Loucy (cell line): Measurements from ENCODE around the gene PHACTR1.

Source experiments
- H2AFZ ChIP-seq: fragments of 200-600 bp; sonication (generic); 2 replicates; pipeline ENCODE4 v1.6.0; 2016; ENCODE audit warnings: antibody characterized with exemption, mild to moderate bottlenecking, low read length, moderate library complexity
- H3F3A ChIP-seq: fragments of 200-600 bp; 2 replicates; pipeline ENCODE4 v1.6.0; 2016; ENCODE audit warnings: antibody characterized with exemption, low read depth, mild to moderate bottlenecking
- H3K27me3 ChIP-seq: fragments of 200-600 bp; sonication (generic); 2 replicates; pipeline ENCODE4 v1.6.1; 2014; ENCODE audit warnings: low read length, mild to moderate bottlenecking; ENCODE audit not compliant: insufficient read depth, poor library complexity, severe bottlenecking
- H3K36me3 ChIP-seq: fragments of 200-600 bp; sonication (generic); 2 replicates; pipeline ENCODE4 v1.6.1; 2016; ENCODE audit warnings: low read length; ENCODE audit not compliant: insufficient read depth
- H3K4me1 ChIP-seq: fragments of 200-600 bp; sonication (generic); 2 replicates; pipeline ENCODE4 v1.5.1; 2014; ENCODE audit warnings: low read length, mild to moderate bottlenecking; ENCODE audit not compliant: insufficient read depth, poor library complexity, severe bottlenecking
- H3K4me2 ChIP-seq: fragments of 200-600 bp; sonication (generic); 2 replicates; pipeline ENCODE4 v1.6.0; 2014; ENCODE audit warnings: antibody characterized with exemption, low read length, low read depth, mild to moderate bottlenecking; ENCODE audit not compliant: poor library complexity, severe bottlenecking
- H3K4me3 ChIP-seq: fragments of 200-600 bp; sonication (generic); 2 replicates; pipeline ENCODE4 v1.5.1; 2014; ENCODE audit warnings: low read length, mild to moderate bottlenecking, mixed read lengths; ENCODE audit not compliant: poor library complexity, severe bottlenecking
- H3K79me2 ChIP-seq: fragments of 200-600 bp; sonication (generic); 2 replicates; pipeline ENCODE4 v1.6.1; 2014; ENCODE audit warnings: low read length; ENCODE audit not compliant: insufficient read depth
- H3K9ac ChIP-seq: fragments of 200-600 bp; sonication (generic); 2 replicates; pipeline ENCODE4 v1.6.0; 2014; ENCODE audit warnings: mild to moderate bottlenecking, low read depth, low read length, moderate library complexity; ENCODE audit not compliant: poor library complexity, severe bottlenecking
- H3K9me2 ChIP-seq: fragments of 200-600 bp; sonication (generic); replicated peaks from 2 replicates; pipeline ENCODE4 v1.6.1; 2016; ENCODE audit warnings: low read depth, low read length, mixed read lengths
- H3K9me3 ChIP-seq: fragments of 200-600 bp; sonication (generic); 2 replicates; pipeline ENCODE4 v1.6.1; 2014; ENCODE audit warnings: mild to moderate bottlenecking, antibody characterized with exemption, low read length, low read depth; ENCODE audit not compliant: insufficient read depth
- H4K20me1 ChIP-seq: fragments of 200-600 bp; sonication (generic); 2 replicates; pipeline ENCODE4 v1.6.0; 2014; ENCODE audit warnings: antibody characterized with exemption, low read length, mild to moderate bottlenecking; ENCODE audit not compliant: insufficient read depth, poor library complexity, severe bottlenecking
- EZH2phosphoT487 ChIP-seq: fragments of 200-600 bp; IDR thresholded peaks from 2 replicates; pipeline ENCODE4 v1.6.1; 2018; ENCODE audit warnings: antibody characterized with exemption, mild to moderate bottlenecking, moderate library complexity, borderline replicate concordance
- TF ChIP-seq, protein P1 (sequence below): fragments of 200-600 bp; sonication (generic); conservative IDR thresholded peaks from 2 replicates; pipeline ENCODE4 v1.5.1; 2014; ENCODE audit warnings: mild to moderate bottlenecking, antibody characterized with exemption, low read length

PHACTR1 gene

GRCh38 chr6:13238640-13239216 is 522.2 kb downstream of the PHACTR1 start:
- peaks cover 74% of the 10 kb centered on the region for H3K27me3 ChIP-seq
- no peak overlapping the region for H3K9ac ChIP-seq
- no peak overlapping the region for H3K4me2 ChIP-seq
- no peaks in the 10 kb centered on the region for H4K20me1 ChIP-seq
- H3K4me3 ChIP-seq, result no peak overlapping the region
- no peaks in the 10 kb centered on the region for H3K4me1 ChIP-seq
- TF ChIP-seq, protein P1, sequence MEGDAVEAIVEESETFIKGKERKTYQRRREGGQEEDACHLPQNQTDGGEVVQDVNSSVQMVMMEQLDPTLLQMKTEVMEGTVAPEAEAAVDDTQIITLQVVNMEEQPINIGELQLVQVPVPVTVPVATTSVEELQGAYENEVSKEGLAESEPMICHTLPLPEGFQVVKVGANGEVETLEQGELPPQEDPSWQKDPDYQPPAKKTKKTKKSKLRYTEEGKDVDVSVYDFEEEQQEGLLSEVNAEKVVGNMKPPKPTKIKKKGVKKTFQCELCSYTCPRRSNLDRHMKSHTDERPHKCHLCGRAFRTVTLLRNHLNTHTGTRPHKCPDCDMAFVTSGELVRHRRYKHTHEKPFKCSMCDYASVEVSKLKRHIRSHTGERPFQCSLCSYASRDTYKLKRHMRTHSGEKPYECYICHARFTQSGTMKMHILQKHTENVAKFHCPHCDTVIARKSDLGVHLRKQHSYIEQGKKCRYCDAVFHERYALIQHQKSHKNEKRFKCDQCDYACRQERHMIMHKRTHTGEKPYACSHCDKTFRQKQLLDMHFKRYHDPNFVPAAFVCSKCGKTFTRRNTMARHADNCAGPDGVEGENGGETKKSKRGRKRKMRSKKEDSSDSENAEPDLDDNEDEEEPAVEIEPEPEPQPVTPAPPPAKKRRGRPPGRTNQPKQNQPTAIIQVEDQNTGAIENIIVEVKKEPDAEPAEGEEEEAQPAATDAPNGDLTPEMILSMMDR, result no peak
- TF ChIP-seq EZH2phosphoT487, result no peak
- H3K9me2 ChIP-seq, result no peaks in the 10 kb centered on the region
- no peaks in the 10 kb centered on the region for H3K9me3 ChIP-seq
- no peaks in the 10 kb centered on the region for H3K36me3 ChIP-seq
- no peak overlapping the region for H2AFZ ChIP-seq
- H3F3A ChIP-seq, result no peaks in the 10 kb centered on the region
- H3K79me2 ChIP-seq, result no peaks in the 10 kb centered on the region

GRCh38 chr6:13239530-13240455 is 523.2 kb downstream of the PHACTR1 start:
- TF ChIP-seq, protein P1, result no peak
- Histone ChIP-seq H3K27me3 (peaks cover 63% of the 10 kb centered on the region), H3K4me1 (no peaks in the 10 kb centered on the region), H3K4me3 (no peak overlapping the region), H3K36me3 (no peaks in the 10 kb centered on the region), H3K79me2 (no peaks in the 10 kb centered on the region), H3K9ac (no peak overlapping the region), H3K9me2 (no peaks in the 10 kb centered on the region), H4K20me1 (no peaks in the 10 kb centered on the region), H3K9me3 (no peaks in the 10 kb centered on the region), H3F3A (no peaks in the 10 kb centered on the region), H3K4me2 (no peak overlapping the region), H2AFZ (no peak overlapping the region)

DNA sequence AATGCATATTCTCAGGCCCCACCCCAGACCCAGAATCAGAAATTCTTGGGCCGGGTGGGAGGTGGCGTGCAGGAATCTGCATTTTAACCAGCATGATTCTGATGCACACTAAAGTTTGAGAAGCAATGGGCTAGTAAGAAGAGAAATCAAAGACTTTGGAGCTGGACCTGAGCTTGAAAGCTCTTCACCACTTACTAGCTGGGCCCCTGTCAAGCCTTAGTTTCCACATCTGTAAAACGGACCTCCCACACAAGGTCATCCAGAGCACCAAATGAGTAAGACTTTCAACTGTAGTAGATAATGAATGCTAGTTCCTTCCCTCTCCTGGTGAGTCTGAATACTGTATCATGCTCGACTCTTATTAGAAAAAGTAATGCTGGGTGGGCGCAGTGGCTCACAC is 524.8 kb downstream of the PHACTR1 start:
- Histone ChIP-seq H3F3A (no peaks in the 10 kb centered on the region), H3K9me2 (no peaks in the 10 kb centered on the region), H3K36me3 (no peaks in the 10 kb centered on the region), H3K27me3 (peaks cover 55% of the 10 kb centered on the region), H3K4me1 (no peaks in the 10 kb centered on the region), H3K9me3 (no peaks in the 10 kb centered on the region), H3K9ac (no peak overlapping the region), H3K4me2 (no peak overlapping the region), H3K79me2 (no peaks in the 10 kb centered on the region), H3K4me3 (no peak overlapping the region), H4K20me1 (no peaks in the 10 kb centered on the region), H2AFZ (no peak overlapping the region)
- TF ChIP-seq, protein P1, result no peak
- no peak for TF ChIP-seq EZH2phosphoT487
